Stimulated activated CD8-positive, alpha-beta memory T cell treated with anti-CD3 and anti-CD28 coated beads, Interleukin-2, amount 100 ng/mL, for 1 hour (primary cell): ENCODE data around the gene DYNC1I1.

ENCODE experiments used
- DNase-seq, 2 donors: peaks; one replicate each; pipeline ENCODE4 v3.0.0-alpha.2; 2020; ENCODE audit warnings: low read depth in 2 of 2

The DYNC1I1 gene

DNA sequence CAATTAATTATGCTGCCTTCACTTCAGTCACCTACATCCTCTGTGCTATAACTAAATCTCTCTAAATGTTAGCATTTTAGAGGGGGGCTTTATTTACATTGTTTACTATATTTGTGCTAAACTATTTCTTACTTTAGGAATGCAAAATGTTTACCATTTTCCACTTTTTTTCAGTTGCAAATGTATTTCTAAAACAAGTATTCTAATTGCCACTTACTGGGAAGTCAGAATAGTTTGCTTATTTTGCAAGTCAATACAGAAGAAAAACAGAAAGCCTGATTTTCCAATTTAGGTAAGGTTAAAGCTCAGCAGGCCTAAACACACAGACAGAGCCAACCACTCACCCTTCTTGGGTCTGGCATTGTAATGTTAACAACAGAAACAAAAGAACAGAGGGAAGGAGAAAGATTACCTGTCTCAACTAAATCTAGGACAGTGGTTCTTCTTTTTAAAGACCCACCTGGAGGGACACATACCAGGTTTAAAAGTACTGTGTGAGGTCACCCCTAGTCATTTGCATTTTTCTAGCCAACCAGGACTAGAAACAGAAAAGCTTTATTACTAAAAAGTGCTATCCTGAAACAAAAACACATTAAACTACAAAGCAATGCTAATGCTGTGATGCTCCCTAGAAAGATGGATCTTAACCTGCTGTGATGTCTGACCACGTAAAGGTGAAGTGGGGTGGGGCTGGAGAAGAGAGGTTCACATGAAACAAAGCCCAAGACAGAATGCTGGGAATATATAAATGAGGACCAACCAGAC is 371.3 kb downstream of the DYNC1I1 start:
- DNase-seq, result no peak

DNA sequence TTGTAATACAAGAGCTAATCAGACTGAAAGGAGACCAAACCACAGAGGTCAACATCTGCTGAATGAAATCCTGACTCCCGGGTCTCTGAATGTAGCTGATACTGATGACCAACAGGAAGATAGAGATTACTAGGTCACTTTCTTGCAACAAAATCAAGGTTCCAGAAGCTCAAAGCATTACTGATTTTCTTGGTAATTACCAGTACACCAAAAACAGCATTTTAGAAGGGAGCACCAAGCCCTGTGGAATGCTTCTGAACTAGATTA is 371.8 kb downstream of the DYNC1I1 start:
- no peak for DNase-seq
